GM18517 (cell line): ENCODE data around the gene CHL1.

ENCODE experiments used
- ATAC-seq: cut with Tn5 transposase; IDR thresholded peaks from one replicate; pipeline ENCODE4 v1.9.1; 2021; ENCODE audit warnings: mild to moderate bottlenecking, moderate library complexity; ENCODE audit not compliant: unreplicated experiment

Gene CHL1

GRCh38 chr3:212432-212831, 15.9 kb downstream of the CHL1 start:
- peak; percentile 89 for ATAC-seq

- ATAC-seq = no peak
Observed at GRCh38 chr3:217099-217813, 20.7 kb downstream of the CHL1 start.

- ATAC-seq = no peak
Observed at GRCh38 chr3:217948-218347, 21.4 kb downstream of the CHL1 start.

GRCh38 chr3:228442-229182, 32.0 kb downstream of the CHL1 start:
- no peak for ATAC-seq

- ATAC-seq = no peak
Observed at GRCh38 chr3:229183-229661, 32.7 kb downstream of the CHL1 start.

GRCh38 chr3:236881-237280, 40.3 kb downstream of the CHL1 start:
- no peak for ATAC-seq

- ATAC-seq = no peak
Observed at GRCh38 chr3:242602-243355, 46.2 kb downstream of the CHL1 start.

- ATAC-seq = no peak
Observed at GRCh38 chr3:243356-243725, 46.8 kb downstream of the CHL1 start.

GRCh38 chr3:244041-244440, 47.5 kb downstream of the CHL1 start:
- no peak for ATAC-seq

- ATAC-seq = no peak
Observed at GRCh38 chr3:247916-248315, 51.4 kb downstream of the CHL1 start.

GRCh38 chr3:248864-249520, 52.4 kb downstream of the CHL1 start:
- ATAC-seq = no peak

GRCh38 chr3:249587-250262, 53.2 kb downstream of the CHL1 start:
- no peak for ATAC-seq

GRCh38 chr3:256501-256900, 59.9 kb downstream of the CHL1 start:
- no peak for ATAC-seq

GRCh38 chr3:257826-258225, 61.3 kb downstream of the CHL1 start:
- ATAC-seq = no peak

- ATAC-seq = no peak
Observed at GRCh38 chr3:260898-261297, 64.3 kb downstream of the CHL1 start.

- no peak for ATAC-seq
Observed at GRCh38 chr3:263393-263792, 66.8 kb downstream of the CHL1 start.

- no peak for ATAC-seq
Observed at GRCh38 chr3:264394-265156, 68.0 kb downstream of the CHL1 start.

- ATAC-seq = no peak
Observed at GRCh38 chr3:267101-267500, 70.5 kb downstream of the CHL1 start.

- ATAC-seq = no peak
Observed at GRCh38 chr3:270688-271087, 74.1 kb downstream of the CHL1 start.

- ATAC-seq = no peak
Observed at GRCh38 chr3:274927-275326, 78.4 kb downstream of the CHL1 start.
